Suprapubic skin (tissue), 4 donors: ENCODE results near the gene KTI12. TPM values are rescaled to one million over a fixed set of nuclear protein-coding genes. Genes with fewer than 3 reads are reported as not detected.
"Not testable (repeated sequence)": the region's sequence is repeated elsewhere in the genome, so short reads cannot be mapped to it uniquely, and the experiment has no call there.

Source experiments
- DNase-seq, 2 donors: peaks; one replicate each; pipeline ENCODE4 v3.0.0-alpha.2; 2019; ENCODE audit warnings: low spot score in 2 of 2
- H3K27ac ChIP-seq: fragments of 200-600 bp; sonication (generic); one replicate; pipeline ENCODE4 v1.5.1; 2019
- H3K27me3 ChIP-seq: fragments of 200-600 bp; sonication (generic); one replicate; pipeline ENCODE4 v1.5.1; 2019
- H3K36me3 ChIP-seq: fragments of 200-600 bp; sonication (generic); one replicate; pipeline ENCODE4 v1.5.1; 2019
- H3K4me1 ChIP-seq: fragments of 200-600 bp; sonication (generic); one replicate; pipeline ENCODE4 v1.5.1; 2019
- H3K4me3 ChIP-seq: fragments of 200-600 bp; sonication (generic); one replicate; pipeline ENCODE4 v1.5.1; 2019; ENCODE audit warnings: mild to moderate bottlenecking
- H3K9me3 ChIP-seq: fragments of 200-600 bp; sonication (generic); one replicate; pipeline ENCODE4 v1.5.1; 2019
- EP300 ChIP-seq: sonication (generic); formaldehyde crosslinking; IDR thresholded peaks from one replicate; pipeline ENCODE4 v1.6.1; 2017; ENCODE audit warnings: antibody characterized with exemption
- POLR2A ChIP-seq, 2 donors: fragments of 450-650 bp; IDR thresholded peaks; one replicate each; pipeline ENCODE4 v1.6.1; 2017; ENCODE audit warnings: antibody characterized with exemption in 2 of 2, mild to moderate bottlenecking in 2 of 2, moderate library complexity in 2 of 2
- POLR2AphosphoS5 ChIP-seq, 3 donors: sonication (generic); formaldehyde crosslinking; IDR thresholded peaks; one replicate each; pipeline ENCODE4 v1.6.1; 2017; ENCODE audit warnings: antibody characterized with exemption in 3 of 3
- whole genome bisulfite sequencing: methylation state at CpG from one replicate; pipeline ENCODE4 v1.1.5; 2018; 5-methylcytosine and 5-hydroxymethylcytosine counted together
- total RNA-seq, 4 donors: library from RNA; depleted of rRNA; stranded (reverse); fragments of >200 nt; gene quantifications; one replicate each; pipeline ENCODE4 v1.1.0, GENCODE V29; 2016
- TF ChIP-seq, protein P1 (sequence below), 2 donors: fragments of 200-600 bp in 1 of 2; fragments of 450-650 bp in 1 of 2; sonication (generic) in 1 of 2; IDR thresholded peaks; one replicate each; pipeline ENCODE4 v1.5.1; 2016 to 2019; ENCODE audit warnings: antibody characterized with exemption in 2 of 2, mild to moderate bottlenecking in 1 of 2, moderate library complexity in 1 of 2

The KTI12 gene
- total RNA-seq, 4 donors from 2014 or later = 8.0 to 15.9 (median 9.5) TPM

DNA sequence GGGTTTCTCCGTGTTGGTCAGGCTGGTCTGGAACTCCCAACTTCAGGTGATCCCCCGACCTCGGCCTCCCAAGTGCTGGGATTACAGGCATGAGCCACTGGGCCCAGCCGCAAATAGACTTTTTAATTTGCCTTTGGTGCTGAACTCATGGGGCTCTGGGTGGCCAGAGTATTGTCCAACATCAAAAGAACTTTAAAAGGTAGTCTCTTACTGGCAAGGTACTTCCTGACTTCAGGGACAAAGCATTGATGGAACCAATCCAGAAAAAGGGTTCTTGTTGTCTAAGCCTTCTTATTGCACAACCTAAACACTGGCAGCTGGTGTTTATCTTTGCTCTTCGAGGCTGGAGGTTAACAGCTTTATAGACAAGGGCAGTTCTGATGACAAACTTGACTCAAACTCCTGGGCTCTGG is 3.8 kb upstream of the KTI12 start:
- WGBS = 79% methylated on average over 5 of the region's 5 CpGs
- no peak for TF ChIP-seq EP300
- no peak for TF ChIP-seq POLR2A (IDR thresholded peaks at IDR 0.05)
- TF ChIP-seq POLR2AphosphoS5 (IDR thresholded peaks at IDR 0.05) = no peak
- TF ChIP-seq, protein P1, sequence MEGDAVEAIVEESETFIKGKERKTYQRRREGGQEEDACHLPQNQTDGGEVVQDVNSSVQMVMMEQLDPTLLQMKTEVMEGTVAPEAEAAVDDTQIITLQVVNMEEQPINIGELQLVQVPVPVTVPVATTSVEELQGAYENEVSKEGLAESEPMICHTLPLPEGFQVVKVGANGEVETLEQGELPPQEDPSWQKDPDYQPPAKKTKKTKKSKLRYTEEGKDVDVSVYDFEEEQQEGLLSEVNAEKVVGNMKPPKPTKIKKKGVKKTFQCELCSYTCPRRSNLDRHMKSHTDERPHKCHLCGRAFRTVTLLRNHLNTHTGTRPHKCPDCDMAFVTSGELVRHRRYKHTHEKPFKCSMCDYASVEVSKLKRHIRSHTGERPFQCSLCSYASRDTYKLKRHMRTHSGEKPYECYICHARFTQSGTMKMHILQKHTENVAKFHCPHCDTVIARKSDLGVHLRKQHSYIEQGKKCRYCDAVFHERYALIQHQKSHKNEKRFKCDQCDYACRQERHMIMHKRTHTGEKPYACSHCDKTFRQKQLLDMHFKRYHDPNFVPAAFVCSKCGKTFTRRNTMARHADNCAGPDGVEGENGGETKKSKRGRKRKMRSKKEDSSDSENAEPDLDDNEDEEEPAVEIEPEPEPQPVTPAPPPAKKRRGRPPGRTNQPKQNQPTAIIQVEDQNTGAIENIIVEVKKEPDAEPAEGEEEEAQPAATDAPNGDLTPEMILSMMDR (IDR thresholded peaks at IDR 0.05) = no peak
- Histone ChIP-seq H3K27ac (no peak overlapping the region), H3K9me3 (no peaks in the 10 kb centered on the region), H3K4me3 (no peak overlapping the region), H3K27me3 (no peaks in the 10 kb centered on the region), H3K36me3 (peaks cover 29% of the 10 kb centered on the region), H3K4me1 (peaks cover 11% of the 10 kb centered on the region)
- no peak for DNase-seq

DNA sequence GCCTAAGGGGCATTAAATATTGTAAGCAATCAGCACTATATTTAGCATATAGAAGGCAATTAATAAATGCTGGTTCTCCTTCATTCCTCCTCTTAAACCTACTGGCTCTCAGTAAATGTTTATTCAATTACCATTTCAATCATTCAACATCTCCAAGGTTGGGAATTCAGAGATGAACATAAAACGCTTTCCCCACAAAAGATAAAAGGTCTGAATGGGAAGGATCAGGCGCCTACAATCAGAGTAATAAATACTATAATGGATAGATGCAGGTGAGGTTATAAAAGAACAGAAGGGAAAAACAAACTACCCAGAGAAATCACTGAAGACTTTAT is 407 bp upstream of the KTI12 start:
- no peaks in the 10 kb centered on the region for H3K27me3 ChIP-seq
- 100% methylated on average over 2 of the region's 2 CpGs for WGBS
- no peak for DNase-seq
- no peaks in the 10 kb centered on the region for H3K9me3 ChIP-seq
- H3K4me1 ChIP-seq = peaks cover 23% of the 10 kb centered on the region
- TF ChIP-seq POLR2AphosphoS5 (IDR thresholded peaks at IDR 0.05) = no peak
- no peak for TF ChIP-seq POLR2A (IDR thresholded peaks at IDR 0.05)
- TF ChIP-seq EP300 = no peak
- TF ChIP-seq, protein P1 (IDR thresholded peaks at IDR 0.05) = no peak
- H3K4me3 ChIP-seq = peak overlapping the region; percentile 76
- peaks cover 5% of the 10 kb centered on the region for H3K36me3 ChIP-seq
- H3K27ac ChIP-seq = peak overlapping the region; percentile 89

- Histone ChIP-seq H3K4me1 (peaks cover 23% of the 10 kb centered on the region), H3K36me3 (peaks cover 12% of the 10 kb centered on the region), H3K4me3 (peak overlapping the region; percentile 76), H3K27me3 (no peaks in the 10 kb centered on the region), H3K27ac (peak overlapping the region; percentile 89), H3K9me3 (no peaks in the 10 kb centered on the region)
- 17% methylated on average over 11 of the region's 24 CpGs for WGBS
- peak; percentile 72 to 78 for DNase-seq
- TF ChIP-seq EP300 (no peak), POLR2AphosphoS5 (IDR thresholded peaks at IDR 0.05) (no peak), POLR2A (IDR thresholded peaks at IDR 0.05) (no peak)
- TF ChIP-seq, protein P1 (IDR thresholded peaks at IDR 0.05) = no peak
These were observed 852 bp downstream of the KTI12 start for GRCh38 chr1:52032785-52033131.

DNA sequence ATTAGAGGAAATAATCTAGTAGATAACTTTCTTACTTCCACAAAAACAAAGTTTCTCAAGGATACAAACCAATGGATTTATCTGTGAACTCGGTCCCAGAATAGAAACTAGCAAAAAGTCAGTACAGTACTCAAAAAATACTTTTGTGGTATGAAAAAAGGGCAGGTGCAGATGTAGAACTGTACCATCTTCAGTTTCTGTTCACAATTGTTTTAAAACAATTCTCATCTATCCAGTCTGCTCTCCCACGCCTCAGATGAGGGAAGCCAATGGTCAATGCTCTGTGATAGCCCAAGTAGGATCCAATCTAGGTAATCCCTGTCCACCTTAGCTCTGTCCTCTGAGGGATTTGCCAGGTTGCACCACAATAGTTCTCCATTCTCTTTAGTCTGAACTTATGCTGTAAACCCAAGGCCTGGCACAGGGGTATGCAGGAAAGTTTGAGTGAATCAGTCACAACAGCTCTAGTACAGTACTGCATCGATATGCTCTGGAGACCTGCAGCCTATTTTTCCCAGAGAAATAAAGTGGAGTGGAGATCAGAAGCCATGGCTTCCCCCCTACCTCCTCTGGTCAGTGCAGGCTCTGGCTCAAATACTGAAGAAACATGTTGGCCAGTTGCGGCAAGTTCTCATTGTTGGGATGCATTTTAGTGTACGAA is 1.4 kb downstream of the KTI12 start:
- Histone ChIP-seq H3K4me3 (peak overlapping the region; percentile 76), H3K36me3 (peaks cover 8% of the 10 kb centered on the region), H3K4me1 (peaks cover 23% of the 10 kb centered on the region), H3K27me3 (no peaks in the 10 kb centered on the region), H3K27ac (no peak overlapping the region), H3K9me3 (no peaks in the 10 kb centered on the region)
- TF ChIP-seq EP300 (no peak), POLR2A (IDR thresholded peaks at IDR 0.05) (no peak), POLR2AphosphoS5 (IDR thresholded peaks at IDR 0.05) (no peak)
- TF ChIP-seq, protein P1 (IDR thresholded peaks at IDR 0.05) = no peak
- no peak for DNase-seq
- WGBS = 63% methylated on average over 5 of the region's 5 CpGs

GRCh38 chr1:52028839-52029238 is 4.8 kb downstream of the KTI12 start:
- H3K4me1 ChIP-seq = peaks cover 18% of the 10 kb centered on the region
- not testable (repeated sequence) for DNase-seq, H3K27me3 ChIP-seq

DNA sequence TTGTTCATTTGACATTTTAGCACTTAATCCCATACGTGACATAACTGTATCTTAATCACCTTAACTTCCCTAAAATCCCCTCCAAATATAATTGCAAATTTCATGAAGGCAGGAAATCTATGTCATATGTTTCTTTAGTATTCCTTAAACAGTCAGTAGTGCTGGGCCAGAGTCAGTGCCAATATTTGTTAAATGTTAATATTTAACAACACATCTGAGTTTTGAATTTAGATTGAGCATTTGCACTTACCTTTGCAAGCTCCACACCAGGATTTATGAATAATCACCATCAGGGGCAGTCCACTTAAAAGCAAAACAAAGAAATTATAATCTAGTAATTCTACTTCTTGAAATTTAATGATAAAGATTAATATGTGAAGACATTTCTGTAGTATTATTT is 5.3 kb downstream of the KTI12 start:
- TF ChIP-seq EP300 (no peak), POLR2A (IDR thresholded peaks at IDR 0.05) (no peak), POLR2AphosphoS5 (IDR thresholded peaks at IDR 0.05) (no peak)
- TF ChIP-seq, protein P1 (IDR thresholded peaks at IDR 0.05) = no peak
- peaks cover 26% of the 10 kb centered on the region for H3K36me3 ChIP-seq
- no peaks in the 10 kb centered on the region for H3K27me3 ChIP-seq
- no peak for DNase-seq
- no peak overlapping the region for H3K4me3 ChIP-seq
- no peaks in the 10 kb centered on the region for H3K9me3 ChIP-seq
- WGBS = 92% methylated on average over 1 of the region's 1 CpG
- peaks cover 18% of the 10 kb centered on the region for H3K4me1 ChIP-seq
- H3K27ac ChIP-seq = no peak overlapping the region

More at GRCh38 chr1:52028839-52029238, 4.8 kb downstream of the KTI12 start:
- not testable (repeated sequence) for H3K9me3 ChIP-seq, H3K4me3 ChIP-seq, H3K27ac ChIP-seq
- WGBS = 85% methylated on average over 5 of the region's 5 CpGs
- peaks cover 21% of the 10 kb centered on the region for H3K36me3 ChIP-seq
